T-helper 1 cell (primary cell): ENCODE data around the gene EML4.
"Not testable (repeated sequence)": the region's sequence is repeated elsewhere in the genome, so short reads cannot be mapped to it uniquely, and the experiment has no call there.

Experiments
- DNase-seq, 5 donors: peaks; one replicate each; pipeline ENCODE4 v3.0.0-alpha.2; 2012 to 2020

The EML4 gene

DNA sequence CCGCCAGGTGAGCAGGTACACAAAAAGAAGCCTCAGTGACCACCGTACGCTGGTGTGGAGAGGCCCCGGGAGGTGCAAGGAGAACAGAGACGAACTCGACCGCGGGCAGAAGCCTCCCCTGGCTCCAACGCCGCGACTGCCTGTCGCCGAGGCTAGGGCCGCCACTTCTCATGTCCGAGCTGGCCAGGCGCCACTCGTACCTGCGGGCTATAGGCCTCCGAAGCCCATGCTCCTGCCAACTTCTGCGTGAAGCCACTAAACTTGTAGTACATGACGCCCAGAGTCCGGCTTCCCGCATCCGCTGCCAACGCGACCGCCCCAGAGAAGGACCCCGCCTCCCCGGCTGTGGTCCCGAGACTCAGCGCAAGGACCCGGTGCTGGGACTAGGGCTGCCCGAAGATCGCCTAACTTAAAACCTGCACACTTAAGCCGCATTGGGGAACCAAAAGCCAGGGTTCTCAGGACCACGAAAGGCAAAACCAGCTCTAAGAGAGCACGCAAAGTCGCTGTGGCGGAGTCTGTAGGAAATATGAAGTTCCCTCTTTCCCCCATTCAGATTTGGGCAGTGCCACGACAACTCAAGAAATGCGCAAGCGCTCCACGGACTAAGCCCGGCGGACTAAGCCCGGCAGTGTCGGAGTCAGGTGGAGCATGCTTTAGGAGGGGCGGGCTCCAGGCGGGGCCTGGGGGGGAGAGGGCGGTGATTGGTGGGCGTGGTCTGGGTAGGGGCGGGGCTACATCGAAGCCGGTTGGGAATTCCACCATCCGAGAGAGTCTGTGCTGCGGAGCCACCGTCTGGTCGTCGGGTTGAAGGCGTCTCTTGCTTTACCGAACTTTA lies 192.0 kb downstream of the EML4 start, which contains the start of gene COX7A2L:
COX7A2L (minus strand) TSS at position 328 of the 838 bp plus-strand sequence; CDS start at position 272, 56 bp downstream.
- peak; percentile 93 to 97 (median 96) for DNase-seq

DNA sequence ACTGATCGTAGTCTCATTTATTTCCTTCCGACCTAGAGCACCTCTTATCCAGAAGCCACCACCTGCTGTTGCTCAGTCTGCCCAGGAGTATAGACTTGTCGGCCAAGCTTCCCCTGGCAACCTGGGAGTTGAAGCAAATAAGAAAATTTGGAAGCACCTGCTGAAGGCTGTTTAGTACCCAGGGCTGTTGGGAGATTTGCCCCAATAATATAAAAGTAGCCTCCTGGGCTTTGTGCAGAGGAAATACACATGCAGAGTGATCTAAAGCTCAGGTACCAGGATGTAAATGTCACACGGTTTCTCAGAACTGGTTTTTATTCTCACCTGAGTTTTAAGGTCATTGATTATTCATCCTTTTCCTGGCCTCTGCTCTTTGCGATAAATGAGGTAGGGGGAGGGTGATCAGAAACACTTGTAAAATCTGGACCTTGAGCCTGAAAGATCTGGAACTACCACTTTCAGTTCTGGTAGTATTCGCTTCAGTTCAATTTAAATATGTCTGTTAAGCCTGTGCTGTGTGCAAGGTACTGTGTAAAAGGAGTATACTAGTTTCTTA lies 192.7 kb downstream of the EML4 start:
- no peak for DNase-seq

DNA sequence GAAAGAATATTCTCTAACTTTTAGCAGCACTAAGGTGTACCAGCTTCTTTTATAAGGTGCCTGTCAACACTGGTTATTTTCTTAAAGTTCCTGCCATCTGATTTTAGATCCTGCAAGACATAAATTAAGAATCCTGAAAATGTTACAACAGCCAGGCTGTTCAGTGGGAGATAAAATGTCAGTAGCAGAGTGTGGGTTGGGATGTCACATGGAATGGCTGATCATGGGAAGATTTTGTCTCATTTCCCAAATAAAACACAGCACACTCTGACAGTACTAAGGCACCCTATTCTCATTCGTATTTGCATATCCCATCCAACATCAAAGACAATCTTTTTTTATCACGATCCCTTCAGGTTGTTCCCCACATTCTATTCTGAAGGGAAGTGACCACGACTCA lies 194.3 kb downstream of the EML4 start:
- no peak for DNase-seq

DNA sequence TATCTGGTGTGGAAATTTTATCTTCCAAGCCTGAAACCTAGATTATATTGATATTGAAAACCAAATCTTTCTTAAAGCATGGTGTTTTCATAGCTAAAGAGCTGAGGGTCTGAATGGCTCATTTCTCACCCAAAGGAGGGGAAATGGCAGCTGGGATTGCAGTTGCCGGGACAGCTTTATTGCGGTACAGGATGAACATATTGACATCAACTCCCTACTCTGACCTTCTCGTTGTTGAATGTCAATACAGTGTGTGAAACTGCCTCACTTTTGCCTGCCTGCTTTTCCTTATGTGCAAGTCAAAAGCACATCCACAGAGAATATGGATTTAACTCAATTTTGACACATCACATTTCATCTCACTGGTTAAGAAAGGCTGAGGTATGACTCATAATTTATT lies 195.5 kb downstream of the EML4 start:
- no peak for DNase-seq

DNA sequence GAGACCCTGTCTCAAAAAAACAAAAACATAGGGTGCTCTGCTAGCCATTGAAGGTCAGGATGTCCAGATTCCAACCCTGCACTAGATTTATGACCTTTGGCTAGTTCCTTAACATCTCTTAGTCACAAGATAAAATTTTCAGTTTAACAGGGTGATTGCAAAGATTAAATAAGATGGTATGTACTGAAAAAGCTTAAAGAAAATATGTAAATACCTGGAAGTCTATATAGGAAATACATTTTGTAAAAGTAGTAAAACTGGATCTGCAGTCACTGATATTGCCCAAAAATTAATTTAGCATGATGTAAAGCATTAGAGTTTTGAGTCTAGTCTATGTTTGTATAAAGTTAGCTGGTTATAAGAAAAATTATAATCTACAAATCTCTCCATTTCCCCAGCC lies 197.3 kb downstream of the EML4 start:
- no peak for DNase-seq

DNA sequence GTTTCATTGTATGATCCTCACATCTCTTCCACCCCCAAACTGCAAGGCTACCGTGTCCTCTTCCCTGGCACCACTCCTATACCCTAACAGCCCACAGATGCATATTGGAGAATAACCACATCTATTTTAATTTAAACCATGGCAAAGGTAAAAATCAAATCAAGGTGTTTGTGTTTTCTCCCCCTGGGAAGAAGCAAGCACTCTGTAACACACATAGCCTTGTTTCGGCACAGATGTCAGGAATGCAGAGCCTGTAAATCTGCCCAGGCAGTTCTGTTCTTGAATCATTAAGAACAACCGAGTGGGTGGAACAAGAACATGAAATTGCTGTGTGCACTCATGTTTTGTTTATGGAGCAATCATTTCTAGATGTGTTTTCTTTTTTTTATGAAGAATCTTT lies 198.7 kb downstream of the EML4 start:
- no peak for DNase-seq

DNA sequence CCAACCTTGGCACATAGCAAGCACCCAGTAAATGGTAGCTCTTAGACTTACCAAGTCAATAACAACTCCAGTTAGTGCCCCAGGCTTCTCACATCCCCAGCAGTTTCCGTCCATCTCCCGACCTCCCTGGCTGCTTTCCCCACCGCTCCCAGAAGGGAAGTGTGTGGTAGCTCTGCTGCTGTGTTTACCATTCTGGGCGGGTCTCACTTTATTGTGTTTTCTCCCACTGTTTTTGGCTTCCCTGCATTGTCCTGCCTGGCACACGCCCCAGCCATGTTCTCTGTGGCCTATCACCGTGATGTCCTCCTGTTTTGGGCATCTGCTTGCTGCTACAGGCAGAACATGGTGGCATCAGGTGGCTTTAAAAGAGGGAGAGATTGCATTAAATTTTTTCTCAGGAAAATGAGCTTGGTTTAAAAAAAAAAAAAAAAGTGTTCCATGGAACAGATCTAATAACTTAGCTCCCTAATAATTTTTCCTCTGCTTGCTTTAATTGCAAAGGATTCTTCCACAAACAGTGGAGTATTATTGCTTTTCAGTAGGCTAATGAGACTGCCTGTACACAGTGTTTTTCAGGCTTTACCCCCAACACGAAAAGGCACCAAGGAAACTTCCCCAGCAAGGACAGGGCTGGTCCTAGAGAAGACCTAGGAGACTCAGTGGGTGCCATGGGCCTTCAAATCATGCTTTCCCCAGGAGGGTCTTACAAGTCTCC lies 199.8 kb downstream of the EML4 start:
- DNase-seq: no peak

DNA sequence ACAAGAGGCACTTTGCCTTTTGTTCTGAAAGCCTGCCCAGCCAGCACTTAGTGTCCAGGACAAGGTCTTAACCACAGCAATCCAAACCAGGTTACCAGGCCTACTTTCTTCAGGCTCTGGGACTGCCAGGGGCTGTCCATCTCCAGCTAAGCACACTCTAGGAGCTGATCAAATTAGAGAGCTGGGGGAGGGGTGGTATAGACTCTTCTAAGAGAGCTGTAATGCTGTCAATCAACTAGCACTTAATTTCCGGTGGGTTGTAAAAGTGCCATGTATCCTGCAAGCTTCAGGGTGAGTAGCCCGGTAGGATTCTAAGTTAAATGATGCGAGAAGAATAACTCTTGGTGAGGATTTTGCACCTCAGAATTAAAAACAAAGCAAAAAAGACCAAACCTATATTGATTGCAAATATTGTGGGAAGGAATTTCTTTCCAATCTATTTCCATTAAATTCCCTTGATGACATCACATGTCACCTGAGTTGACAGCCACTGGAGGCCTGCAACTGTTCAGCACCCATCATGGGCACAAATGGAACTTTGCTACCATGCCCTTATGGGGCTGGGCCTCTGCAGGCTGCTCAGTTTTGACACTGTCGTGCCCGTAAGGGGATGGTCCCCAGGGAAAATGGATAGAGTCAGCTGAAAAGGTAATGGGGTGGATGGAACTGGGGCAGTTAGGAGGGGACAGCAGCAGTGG lies 200.5 kb downstream of the EML4 start:
- no peak for DNase-seq

DNA sequence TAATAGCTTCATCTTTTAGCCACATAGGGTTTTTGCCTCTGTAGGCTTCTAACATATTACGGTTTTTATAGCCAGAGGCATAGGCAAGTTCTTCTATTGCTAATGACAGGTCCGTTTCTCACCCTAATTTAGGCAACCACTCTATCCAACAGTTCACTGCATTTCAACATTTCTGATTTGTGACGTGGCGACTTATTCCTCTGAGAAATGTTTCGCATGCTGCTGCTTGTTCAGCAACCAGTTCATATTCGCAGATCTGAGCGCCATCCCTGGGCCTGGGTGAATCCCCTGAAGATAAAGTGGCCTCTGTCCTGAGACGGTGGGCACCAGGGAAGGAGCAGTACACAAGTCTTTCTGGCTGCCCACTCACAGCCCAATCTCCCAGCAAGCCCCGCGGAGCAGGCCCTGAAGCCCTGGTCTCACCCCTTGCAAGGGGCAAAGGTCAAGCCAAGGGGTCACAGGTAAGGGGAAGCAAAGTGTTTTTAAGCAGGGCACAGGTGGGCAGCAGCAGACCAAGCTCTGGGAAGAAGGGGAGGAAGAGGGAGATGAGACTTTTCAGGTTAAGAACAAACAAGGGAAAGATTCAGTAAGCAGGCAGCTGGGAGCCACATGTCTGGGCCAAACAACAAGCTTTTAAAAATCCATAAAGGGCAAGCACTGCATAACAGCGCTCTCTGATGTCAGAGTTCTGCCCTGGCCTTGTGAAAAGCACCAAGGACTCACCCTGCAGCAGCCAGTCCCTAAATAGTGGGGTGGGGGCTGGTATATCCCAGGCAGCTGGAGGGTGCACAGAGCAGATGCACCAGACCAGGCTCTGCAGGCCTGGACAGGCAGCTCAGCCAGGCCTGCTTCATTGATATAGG lies 202.7 kb downstream of the EML4 start:
- DNase-seq: no peak

DNA sequence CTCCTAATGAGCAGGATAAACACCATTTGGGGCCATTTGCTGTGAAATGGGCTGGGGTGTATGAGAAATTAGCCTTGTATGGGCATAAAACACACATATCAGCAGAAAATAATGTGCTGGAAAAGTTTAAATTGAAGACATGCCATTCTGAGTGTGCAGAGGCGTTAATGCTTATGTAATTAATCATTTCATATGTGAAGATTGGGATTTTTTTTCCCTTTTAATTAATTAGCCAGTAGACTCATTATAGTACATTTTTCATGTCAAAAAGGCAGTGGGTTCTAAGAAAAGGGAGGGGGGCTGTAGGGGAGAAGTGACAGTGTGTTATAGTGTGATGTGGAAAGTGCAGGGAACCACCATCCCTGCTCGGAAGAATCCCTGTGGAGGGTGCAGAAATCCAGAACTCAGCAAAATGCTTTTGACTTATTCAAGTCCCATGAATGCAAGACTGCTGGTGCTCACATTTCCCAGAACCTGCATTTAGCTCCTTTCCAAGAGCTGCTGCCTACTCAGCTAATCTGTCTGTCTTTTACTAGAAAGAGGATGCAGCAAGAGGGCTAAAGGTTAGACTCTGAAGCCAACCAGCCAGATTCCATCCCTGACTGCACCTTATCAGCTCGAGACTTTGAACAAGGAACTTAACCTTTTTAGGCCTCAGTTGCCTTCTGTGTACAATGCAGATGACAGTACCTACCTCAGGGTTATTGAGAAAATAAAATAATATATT lies 203.5 kb downstream of the EML4 start:
- peak in 1 of 5 donors; percentile 20 for DNase-seq

DNA sequence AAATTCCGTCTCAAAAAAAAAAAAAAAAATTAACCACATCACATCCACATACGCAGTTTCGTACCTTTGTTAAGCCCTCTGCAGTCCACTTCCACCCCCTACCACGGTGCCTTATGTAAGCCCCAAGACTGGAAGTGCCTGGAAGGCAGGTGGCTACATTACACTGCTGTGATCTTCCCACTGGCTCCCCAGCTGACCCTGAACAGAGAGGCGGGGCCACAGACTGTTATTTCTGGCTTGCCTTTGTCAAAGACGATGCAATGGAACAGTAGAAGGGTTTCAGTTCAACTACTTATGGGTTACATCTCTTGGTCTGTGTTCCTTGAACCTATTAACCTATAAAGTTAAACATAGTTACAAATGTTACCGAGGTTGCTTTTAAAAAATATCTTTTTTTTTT lies 207.6 kb downstream of the EML4 start:
- no peak for DNase-seq

DNA sequence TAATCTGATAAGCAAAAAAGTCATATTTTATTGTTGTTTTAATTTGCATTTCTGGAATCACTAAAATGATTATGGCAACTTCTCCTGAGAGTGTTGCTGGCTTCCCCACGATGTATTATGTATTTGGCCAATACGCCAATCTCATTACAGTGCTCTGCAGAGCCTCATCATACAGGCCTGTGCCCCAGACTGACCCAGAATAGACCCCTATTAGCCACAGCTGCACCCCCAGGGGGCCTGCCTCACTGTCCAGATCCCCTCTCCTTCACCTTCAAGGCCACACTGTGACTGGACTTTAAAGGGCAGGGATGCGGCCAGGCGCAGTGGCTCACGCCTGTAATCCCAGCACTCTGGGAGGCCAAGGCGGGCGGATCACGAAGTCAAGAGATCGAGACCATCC lies 209.3 kb downstream of the EML4 start:
- no peak for DNase-seq

DNA sequence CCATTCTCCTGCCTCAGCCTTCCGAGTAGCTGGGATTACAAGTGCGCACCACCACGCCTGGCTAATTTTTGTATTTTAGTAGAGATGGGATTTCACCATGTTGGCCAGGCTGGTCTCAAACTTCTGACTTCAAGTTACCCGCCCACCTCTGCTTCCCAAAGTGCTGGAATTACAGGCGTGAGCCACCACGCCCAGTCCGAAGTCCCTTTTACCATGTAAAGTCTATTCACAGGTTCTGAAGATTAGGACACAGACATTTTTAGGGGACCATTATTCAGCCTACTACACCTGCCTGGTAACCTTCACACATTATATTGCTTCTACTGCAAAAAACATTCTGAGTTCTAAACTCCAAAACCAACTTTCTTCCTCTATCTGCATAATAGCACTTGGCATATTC lies 210.9 kb downstream of the EML4 start:
- not testable (repeated sequence) for DNase-seq

DNA sequence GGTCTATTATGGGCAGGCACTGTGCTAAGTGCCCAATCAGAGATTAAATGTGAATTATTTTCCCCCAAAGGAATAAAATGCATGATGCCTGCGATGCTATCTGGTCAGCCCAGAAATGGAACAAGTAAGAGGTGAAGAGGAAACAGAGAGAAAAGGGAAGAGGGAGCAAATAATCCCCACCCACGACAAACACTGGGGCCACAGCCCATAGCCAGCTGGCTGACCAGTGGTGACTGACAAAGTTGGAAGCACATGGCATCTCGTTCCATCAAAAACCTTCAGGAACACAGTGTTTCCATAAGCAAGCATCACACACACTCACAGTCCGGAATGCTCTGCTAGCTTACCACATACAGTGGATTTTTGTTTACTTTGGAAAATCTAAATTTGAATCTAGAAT lies 213.0 kb downstream of the EML4 start:
- no peak for DNase-seq
